HCT116 (cell line): ENCODE data around the gene HHATL. TPM values are rescaled to one million over a fixed set of nuclear protein-coding genes. Genes with fewer than 3 reads are reported as not detected.

Source experiments
- ATAC-seq: fragments of 200-7000 bp; cut with Tn5 transposase; 2 replicates; pipeline ENCODE4 v1.9.1; 2020; ENCODE audit warnings: mild to moderate bottlenecking, moderate library complexity
- BruUV-seq: library from RNA; stranded (reverse); fragments of 400-500 nt; replicated peaks from 2 replicates; lab custom pipeline; 2021; lab: Mats Ljungman, UMichigan
- CTCF ChIA-PET: fragments of 300-600 bp; sonication (Branson Sonifier 250); formaldehyde crosslinking; loops from one replicate; lab custom pipeline; 2021; ENCODE audit warnings: antibody characterized with exemption; lab: Charles Lee
- POLR2A ChIA-PET: fragments of 300-600, 350-600 bp; sonication (Branson Sonifier 250); formaldehyde crosslinking; loops from one replicate; lab custom pipeline; 2021; ENCODE audit warnings: antibody characterized with exemption; lab: Charles Lee
- RAD21 ChIA-PET, 2 experiments: fragments of 300-600 bp; sonication (Branson Sonifier 250); formaldehyde crosslinking; loops; one replicate each; lab custom pipeline; 2023; ENCODE audit warnings: low total read pairs in 2 of 2; ENCODE audit not compliant: uncharacterized antibody in 2 of 2, unreplicated experiment in 2 of 2, low non-redundant PET in 1 of 2; lab: Charles Lee
- DNase-seq: peaks from one replicate; pipeline ENCODE4 v3.0.0-alpha.2; 2010; ENCODE audit warnings: low read depth, low spot score
- H2AFZ ChIP-seq: fragments of 200-600 bp; shearing (Covaris generic), sonication (generic); 2 replicates; pipeline ENCODE4 v1.6.1; 2017; ENCODE audit warnings: low read depth, mixed run types, mixed read lengths, antibody characterized with exemption, low read length; ENCODE audit not compliant: poor library complexity, severe bottlenecking
- H3K27ac ChIP-seq: 2 replicates; pipeline ENCODE4 v1.5.1; 2012; ENCODE audit warnings: low read depth, low read length
- H3K27me3 ChIP-seq: fragments of 200-600 bp; sonication (generic); 2 replicates; pipeline ENCODE4 v1.6.1; 2016; ENCODE audit warnings: mixed run types, low read length, mixed read lengths; ENCODE audit not compliant: insufficient read depth
- H3K36me3 ChIP-seq, 2 experiments: fragments of 200-500 bp in 1 of 2; fragments of 200-600 bp in 1 of 2; sonication (Bioruptor generic) in 1 of 2; sonication (generic) in 1 of 2; 2 replicates each; pipeline versions ENCODE4 v1.5.1 to v1.6.1; 2014 to 2016; ENCODE audit warnings: low read length in 2 of 2, inconsistent platforms in 1 of 2, mixed read lengths in 1 of 2, mixed run types in 1 of 2; ENCODE audit not compliant: insufficient read depth in 2 of 2, control insufficient read depth in 1 of 2
- H3K4me1 ChIP-seq, 2 experiments: fragments of 200-600 bp in 1 of 2; sonication (generic) in 1 of 2; 2 replicates each; pipeline versions ENCODE4 v1.5.1 to v1.6.1; 2012 to 2017; ENCODE audit warnings: low read length in 2 of 2, inconsistent platforms in 1 of 2, mild to moderate bottlenecking in 1 of 2, mixed read lengths in 1 of 2, mixed run types in 1 of 2, moderate library complexity in 1 of 2; ENCODE audit not compliant: insufficient read depth in 2 of 2, control insufficient read depth in 1 of 2
- H3K4me2 ChIP-seq: fragments of 200-600 bp; sonication (generic); 2 replicates; pipeline ENCODE4 v1.6.1; 2017; ENCODE audit warnings: mixed run types, low read length, mixed read lengths
- H3K4me3 ChIP-seq, 2 experiments: fragments of 200-600 bp in 1 of 2; sonication (generic) in 1 of 2; replicated peaks in 1 of 2; 2 replicates each; pipeline ENCODE4 v1.5.1; 2011 to 2016; ENCODE audit warnings: low read length in 2 of 2, control low read depth in 1 of 2, low read depth in 1 of 2, mild to moderate bottlenecking in 1 of 2, mixed read lengths in 1 of 2, mixed run types in 1 of 2
- H3K79me2 ChIP-seq: fragments of 200-600 bp; sonication (generic); 2 replicates; pipeline ENCODE4 v1.6.1; 2017; ENCODE audit warnings: mild to moderate bottlenecking, mixed run types, low read length, moderate library complexity, mixed read lengths; ENCODE audit not compliant: insufficient read depth
- H3K9ac ChIP-seq: fragments of 200-600 bp; sonication (generic); 2 replicates; pipeline ENCODE4 v1.6.1; 2016; ENCODE audit warnings: low read length, mixed read lengths
- H3K9me2 ChIP-seq: fragments of 200-600 bp; sonication (generic), shearing (Covaris generic); 2 replicates; pipeline ENCODE4 v1.6.1; 2017; ENCODE audit warnings: mixed run types, mild to moderate bottlenecking, moderate library complexity; ENCODE audit not compliant: insufficient read depth
- H3K9me3 ChIP-seq, 2 experiments: fragments of 200-500 bp in 1 of 2; fragments of 200-600 bp in 1 of 2; sonication (Bioruptor generic) in 1 of 2; sonication (generic) in 1 of 2; 2 replicates each; pipeline ENCODE4 v1.6.1; 2014 to 2017; ENCODE audit warnings: low read length in 2 of 2, mixed read lengths in 2 of 2, inconsistent platforms in 1 of 2, low read depth in 1 of 2, mild to moderate bottlenecking in 1 of 2, mixed run types in 1 of 2, moderate library complexity in 1 of 2; ENCODE audit not compliant: control insufficient read depth in 1 of 2, insufficient read depth in 1 of 2
- H4K20me1 ChIP-seq: fragments of 200-600 bp; sonication (generic), shearing (Covaris generic); 2 replicates; pipeline ENCODE4 v1.6.1; 2017; ENCODE audit warnings: mixed run types, mild to moderate bottlenecking, moderate library complexity; ENCODE audit not compliant: insufficient read depth
- EGR1 ChIP-seq: IDR thresholded peaks from 2 replicates; pipeline ENCODE4 v1.6.1; 2012; ENCODE audit warnings: low read depth
- RAD21 ChIP-seq: IDR thresholded peaks from 2 replicates; pipeline ENCODE4 v1.6.1; 2012; ENCODE audit warnings: low read depth, mild to moderate bottlenecking
- REST ChIP-seq: IDR thresholded peaks from 2 replicates; pipeline ENCODE4 v1.6.1; 2012; ENCODE audit warnings: low read depth
- SP1 ChIP-seq: IDR thresholded peaks from 2 replicates; pipeline ENCODE4 v1.6.1; 2012; ENCODE audit warnings: low read depth
- YY1 ChIP-seq: IDR thresholded peaks from 2 replicates; pipeline ENCODE4 v1.6.1; 2011; ENCODE audit warnings: low read length, low read depth, moderate library complexity, mild to moderate bottlenecking; ENCODE audit not compliant: insufficient replicate concordance; ENCODE audit errors: extremely low read depth
- ZFX ChIP-seq: fragments of 450-650 bp; IDR thresholded peaks from 2 replicates; pipeline ENCODE4 v1.6.1; 2017
- intact Hi-C: fragments of 100-400 bp; cut with micrococcal nuclease; formaldehyde crosslinking; loops from 2 replicates; pipeline ENCODE4 v1.10.0; 2022
- total RNA-seq: library from RNA; stranded (reverse); gene quantifications from one replicate; pipeline ENCODE4 v1.2.1, GENCODE V29; 2021; ENCODE audit not compliant: unreplicated experiment

The HHATL gene
- total RNA-seq, 1 experiment from 2014 or later = 0.52 TPM

GRCh38 chr3:42656680-42657610 lies 45.7 kb downstream of the HHATL start:
- Histone ChIP-seq H3K9ac (no peak overlapping the region), H3K4me1 (peaks cover 29 to 44% of the 10 kb centered on the region in 2 experiments), H3K36me3 (0 out of 4 replicates have a peak, but pooled peaks cover 0 to 3% of the 10 kb centered on the region in 2 experiments), H3K79me2 (peaks cover 16% of the 10 kb centered on the region; the same call in 1 of the 2 replicates), H3K4me2 (peak overlapping the region; percentile 99; the same call in 1 of the 2 replicates), H3K9me3 (no peaks in the 10 kb centered on the region)
- CTCF ChIA-PET = interaction anchor here (1.1 kb wide), 1 partner anchor 89 kb away, joined by 4 read pairs; no protein-coding TSS in a partner anchor
- POLR2A ChIA-PET = no interaction called here
- RAD21 ChIA-PET = no interaction called here
- no peak for ATAC-seq
- intact Hi-C loops = no loop called here
- no peak for TF ChIP-seq REST
- no peak for TF ChIP-seq RAD21
- TF ChIP-seq EGR1 = no peak
- no peak for TF ChIP-seq SP1
- no peak for TF ChIP-seq ZFX
- no peak for TF ChIP-seq YY1
- TF ChIP-seq, all 23 proteins: peak for 0
- no peaks in the 10 kb centered on the region for H4K20me1 ChIP-seq
- H2AFZ ChIP-seq = no peak overlapping the region
- H3K27ac ChIP-seq = no peak overlapping the region; the same call in 1 of the 2 replicates
- no peak for DNase-seq
- H3K4me3 ChIP-seq = no peak overlapping the region
- H3K9me2 ChIP-seq = no peaks in the 10 kb centered on the region
- no peaks in the 10 kb centered on the region for H3K27me3 ChIP-seq
- BruUV-seq = no TSS peak
